ENCODE measurements around the gene HMX1.

The HMX1 gene

GRCh38 chr4:8914461-8915171 lies 43.0 kb upstream of the HMX1 start:
- H3K27me3 ChIP-seq (ENCODE audit: control insufficient read depth, insufficient read depth, low read length) = peaks cover 15% of the 10 kb centered on the region
- no peak overlapping the region for H3K27ac ChIP-seq (ENCODE audit: low read depth, low read length)
- H3K9me3 ChIP-seq (ENCODE audit: control insufficient read depth, insufficient read depth, low read length) = no peaks in the 10 kb centered on the region
- H3K4me1 ChIP-seq (ENCODE audit: control insufficient read depth, insufficient read depth, low read length) = no peaks in the 10 kb centered on the region
- no peak overlapping the region for H3K9ac ChIP-seq (ENCODE audit: low read depth, low read length)
- H3K36me3 ChIP-seq (ENCODE audit: control insufficient read depth, insufficient read depth, low read length) = no peaks in the 10 kb centered on the region
- no peak overlapping the region for H3K4me3 ChIP-seq (ENCODE audit: low read depth, low read length)

GRCh38 chr4:8913858-8914460 lies 42.3 kb upstream of the HMX1 start:
- Histone ChIP-seq H3K36me3 (ENCODE audit: control insufficient read depth, insufficient read depth, low read length) (no peaks in the 10 kb centered on the region), H3K9me3 (ENCODE audit: control insufficient read depth, insufficient read depth, low read length) (no peaks in the 10 kb centered on the region), H3K4me3 (ENCODE audit: low read depth, low read length) (no peak overlapping the region), H3K27me3 (ENCODE audit: control insufficient read depth, insufficient read depth, low read length) (peaks cover 15% of the 10 kb centered on the region), H3K9ac (ENCODE audit: low read depth, low read length) (no peak overlapping the region), H3K27ac (ENCODE audit: low read depth, low read length) (no peak overlapping the region), H3K4me1 (ENCODE audit: control insufficient read depth, insufficient read depth, low read length) (no peaks in the 10 kb centered on the region)

- H3K27me3 ChIP-seq (ENCODE audit: control insufficient read depth, insufficient read depth, low read length) = peaks cover 15% of the 10 kb centered on the region
- H3K9me3 ChIP-seq (ENCODE audit: control insufficient read depth, insufficient read depth, low read length) = no peaks in the 10 kb centered on the region
- H3K27ac ChIP-seq (ENCODE audit: low read depth, low read length) = no peak overlapping the region
- no peaks in the 10 kb centered on the region for H3K4me1 ChIP-seq (ENCODE audit: control insufficient read depth, insufficient read depth, low read length)
- no peak overlapping the region for H3K9ac ChIP-seq (ENCODE audit: low read depth, low read length)
- no peaks in the 10 kb centered on the region for H3K36me3 ChIP-seq (ENCODE audit: control insufficient read depth, insufficient read depth, low read length)
- H3K4me3 ChIP-seq (ENCODE audit: low read depth, low read length) = no peak overlapping the region
Observed at GRCh38 chr4:8913121-8913857, 41.6 kb upstream of the HMX1 start.

GRCh38 chr4:8912506-8912905 lies 40.9 kb upstream of the HMX1 start:
- no peaks in the 10 kb centered on the region for H3K4me1 ChIP-seq (ENCODE audit: control insufficient read depth, insufficient read depth, low read length)
- H3K4me3 ChIP-seq (ENCODE audit: low read depth, low read length) = no peak overlapping the region
- no peaks in the 10 kb centered on the region for H3K36me3 ChIP-seq (ENCODE audit: control insufficient read depth, insufficient read depth, low read length)
- H3K9me3 ChIP-seq (ENCODE audit: control insufficient read depth, insufficient read depth, low read length) = no peaks in the 10 kb centered on the region
- H3K27ac ChIP-seq (ENCODE audit: low read depth, low read length) = no peak overlapping the region
- no peak overlapping the region for H3K9ac ChIP-seq (ENCODE audit: low read depth, low read length)
- H3K27me3 ChIP-seq (ENCODE audit: control insufficient read depth, insufficient read depth, low read length) = peaks cover 15% of the 10 kb centered on the region

GRCh38 chr4:8912089-8912455 lies 40.4 kb upstream of the HMX1 start:
- H3K27me3 ChIP-seq (ENCODE audit: control insufficient read depth, insufficient read depth, low read length) = peaks cover 11% of the 10 kb centered on the region
- H3K9ac ChIP-seq (ENCODE audit: low read depth, low read length) = no peak overlapping the region
- H3K4me3 ChIP-seq (ENCODE audit: low read depth, low read length) = no peak overlapping the region
- H3K4me1 ChIP-seq (ENCODE audit: control insufficient read depth, insufficient read depth, low read length) = no peaks in the 10 kb centered on the region
- no peak overlapping the region for H3K27ac ChIP-seq (ENCODE audit: low read depth, low read length)
- no peaks in the 10 kb centered on the region for H3K9me3 ChIP-seq (ENCODE audit: control insufficient read depth, insufficient read depth, low read length)
- no peaks in the 10 kb centered on the region for H3K36me3 ChIP-seq (ENCODE audit: control insufficient read depth, insufficient read depth, low read length)

GRCh38 chr4:8911316-8912088 lies 39.9 kb upstream of the HMX1 start:
- Histone ChIP-seq H3K36me3 (ENCODE audit: control insufficient read depth, insufficient read depth, low read length) (no peaks in the 10 kb centered on the region), H3K9ac (ENCODE audit: low read depth, low read length) (no peak overlapping the region), H3K27me3 (ENCODE audit: control insufficient read depth, insufficient read depth, low read length) (peaks cover 8% of the 10 kb centered on the region), H3K4me1 (ENCODE audit: control insufficient read depth, insufficient read depth, low read length) (no peaks in the 10 kb centered on the region), H3K4me3 (ENCODE audit: low read depth, low read length) (no peak overlapping the region), H3K9me3 (ENCODE audit: control insufficient read depth, insufficient read depth, low read length) (no peaks in the 10 kb centered on the region), H3K27ac (ENCODE audit: low read depth, low read length) (no peak overlapping the region)

- H3K27ac ChIP-seq (ENCODE audit: low read depth, low read length) = no peak overlapping the region
- peaks cover 8% of the 10 kb centered on the region for H3K27me3 ChIP-seq (ENCODE audit: control insufficient read depth, insufficient read depth, low read length)
- H3K4me1 ChIP-seq (ENCODE audit: control insufficient read depth, insufficient read depth, low read length) = no peaks in the 10 kb centered on the region
- no peak overlapping the region for H3K4me3 ChIP-seq (ENCODE audit: low read depth, low read length)
- H3K36me3 ChIP-seq (ENCODE audit: control insufficient read depth, insufficient read depth, low read length) = no peaks in the 10 kb centered on the region
- H3K9me3 ChIP-seq (ENCODE audit: control insufficient read depth, insufficient read depth, low read length) = no peaks in the 10 kb centered on the region
- H3K9ac ChIP-seq (ENCODE audit: low read depth, low read length) = no peak overlapping the region
Observed at GRCh38 chr4:8910822-8911315, 39.2 kb upstream of the HMX1 start.

GRCh38 chr4:8910100-8910821 lies 38.6 kb upstream of the HMX1 start:
- Histone ChIP-seq H3K9me3 (ENCODE audit: control insufficient read depth, insufficient read depth, low read length) (no peaks in the 10 kb centered on the region), H3K9ac (ENCODE audit: low read depth, low read length) (no peak overlapping the region), H3K4me1 (ENCODE audit: control insufficient read depth, insufficient read depth, low read length) (no peaks in the 10 kb centered on the region), H3K36me3 (ENCODE audit: control insufficient read depth, insufficient read depth, low read length) (no peaks in the 10 kb centered on the region), H3K4me3 (ENCODE audit: low read depth, low read length) (no peak overlapping the region), H3K27me3 (ENCODE audit: control insufficient read depth, insufficient read depth, low read length) (peaks cover 3% of the 10 kb centered on the region), H3K27ac (ENCODE audit: low read depth, low read length) (no peak overlapping the region)

GRCh38 chr4:8909548-8909947 lies 37.9 kb upstream of the HMX1 start:
- Histone ChIP-seq H3K27ac (ENCODE audit: low read depth, low read length) (no peak overlapping the region), H3K27me3 (ENCODE audit: control insufficient read depth, insufficient read depth, low read length) (peaks cover 3% of the 10 kb centered on the region), H3K36me3 (ENCODE audit: control insufficient read depth, insufficient read depth, low read length) (no peaks in the 10 kb centered on the region)

GRCh38 chr4:8908206-8908893 lies 36.7 kb upstream of the HMX1 start:
- no peak overlapping the region for H3K4me3 ChIP-seq (ENCODE audit: low read depth, low read length)
- no peaks in the 10 kb centered on the region for H3K36me3 ChIP-seq (ENCODE audit: control insufficient read depth, insufficient read depth, low read length)
- H3K27ac ChIP-seq (ENCODE audit: low read depth, low read length) = no peak overlapping the region
- no peaks in the 10 kb centered on the region for H3K4me1 ChIP-seq (ENCODE audit: control insufficient read depth, insufficient read depth, low read length)
- H3K9me3 ChIP-seq (ENCODE audit: control insufficient read depth, insufficient read depth, low read length) = no peaks in the 10 kb centered on the region
- no peak overlapping the region for H3K9ac ChIP-seq (ENCODE audit: low read depth, low read length)
- no peaks in the 10 kb centered on the region; the same call in 1 of the 2 replicates for H3K27me3 ChIP-seq (ENCODE audit: control insufficient read depth, insufficient read depth, low read length)

More at GRCh38 chr4:8909548-8909947, 37.9 kb upstream of the HMX1 start:
- Histone ChIP-seq H3K9ac (ENCODE audit: low read depth, low read length) (no peak overlapping the region), H3K4me3 (ENCODE audit: low read depth, low read length) (no peak overlapping the region), H3K4me1 (ENCODE audit: control insufficient read depth, insufficient read depth, low read length) (no peaks in the 10 kb centered on the region), H3K9me3 (ENCODE audit: control insufficient read depth, insufficient read depth, low read length) (no peaks in the 10 kb centered on the region)

Data from HUES48 (cell line).